HG02798 (cell line): ENCODE results near the gene CCDC70.

Source experiments
- ATAC-seq: cut with Tn5 transposase; IDR thresholded peaks from one replicate; pipeline ENCODE4 v1.9.1; 2021; ENCODE audit warnings: mild to moderate bottlenecking; ENCODE audit not compliant: unreplicated experiment, poor library complexity

Gene CCDC70

DNA sequence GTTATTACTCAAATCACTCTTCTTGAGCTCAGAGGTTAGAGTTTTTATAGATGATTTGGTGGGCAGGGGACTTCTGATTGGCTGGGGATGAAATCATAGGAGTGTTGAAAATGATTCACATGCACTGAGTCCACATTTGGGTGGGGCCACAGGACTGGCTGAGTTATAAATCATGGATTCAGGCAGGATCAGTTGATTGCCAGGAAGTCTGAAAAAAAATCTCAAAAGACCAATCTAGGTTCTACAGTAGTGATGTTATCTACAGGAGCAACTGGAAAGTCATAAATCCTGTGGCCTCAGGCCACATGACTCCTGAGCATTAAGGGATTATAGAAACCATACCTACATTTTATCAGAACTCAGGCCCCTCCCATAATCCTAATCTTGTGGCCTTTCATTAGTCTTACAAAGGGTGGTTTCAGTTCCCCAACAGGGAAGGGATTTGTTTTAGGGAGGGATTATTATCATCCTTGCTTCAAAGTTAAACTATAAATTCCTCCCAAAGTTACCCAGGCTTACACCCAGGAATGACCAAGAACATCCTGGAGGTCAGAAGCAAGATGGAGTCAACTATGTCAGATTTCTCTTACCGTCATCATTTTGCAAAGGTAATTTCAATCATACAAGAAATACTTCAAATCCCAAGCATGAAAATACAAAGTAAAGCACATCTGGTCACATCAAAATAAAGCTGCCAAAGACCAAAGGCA is 5.6 kb upstream of the CCDC70 start:
- no peak for ATAC-seq

DNA sequence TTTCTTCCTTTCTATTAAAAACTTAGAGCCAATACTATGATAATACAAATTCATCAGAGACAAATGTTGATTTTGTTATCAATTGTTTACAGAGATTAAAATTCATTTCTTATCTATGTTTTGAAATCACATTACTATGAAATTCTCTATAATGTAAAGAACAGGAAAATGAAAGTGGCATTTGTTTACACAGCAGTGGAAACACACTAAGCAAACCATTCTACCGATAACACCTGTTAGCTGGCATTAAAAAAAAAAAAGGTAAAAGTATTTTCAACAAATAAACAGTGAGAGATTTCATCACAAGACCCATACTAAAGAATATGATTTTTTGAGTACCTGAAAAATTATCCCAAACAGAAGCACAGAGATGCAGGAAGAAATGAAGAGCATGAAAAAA is 4.8 kb upstream of the CCDC70 start:
- ATAC-seq = no peak

DNA sequence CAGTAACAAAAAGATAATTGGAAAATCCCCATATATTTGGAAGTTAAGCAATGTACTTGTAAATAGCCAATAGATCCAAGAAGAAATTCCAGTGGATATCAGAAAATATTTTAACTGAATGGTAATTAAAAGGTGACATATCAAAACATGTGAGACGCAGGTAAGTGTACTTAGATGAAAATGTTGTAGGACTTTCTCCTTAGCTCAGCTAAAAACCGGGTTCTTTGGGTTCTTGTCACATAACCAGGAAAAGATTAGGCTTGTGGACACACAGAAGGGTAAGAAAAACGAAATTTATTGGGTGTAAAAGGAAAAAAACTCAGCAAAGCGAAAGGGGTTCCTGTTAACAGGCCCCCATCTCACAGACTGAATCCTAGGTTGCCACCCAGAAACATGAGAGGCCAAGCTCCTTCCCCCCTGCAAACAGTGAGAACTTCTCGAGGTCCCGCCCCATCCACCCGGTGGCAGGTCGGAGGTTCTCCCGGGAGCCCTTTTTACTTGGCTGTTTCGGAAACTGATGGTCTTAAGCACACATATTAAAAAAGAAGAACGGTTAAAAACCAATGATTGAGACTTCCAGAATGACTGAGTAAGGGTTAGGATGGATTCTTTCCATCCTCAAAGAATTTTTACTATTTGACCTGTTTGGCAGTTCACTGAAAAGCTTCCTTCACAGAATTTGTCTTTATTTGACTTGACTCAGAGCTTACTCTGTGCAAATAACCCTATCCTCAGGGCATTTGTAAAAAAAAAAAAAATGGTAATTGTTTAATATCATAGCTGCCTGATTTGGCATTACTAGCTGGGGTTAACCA is 3.1 kb upstream of the CCDC70 start:
- ATAC-seq = no peak

DNA sequence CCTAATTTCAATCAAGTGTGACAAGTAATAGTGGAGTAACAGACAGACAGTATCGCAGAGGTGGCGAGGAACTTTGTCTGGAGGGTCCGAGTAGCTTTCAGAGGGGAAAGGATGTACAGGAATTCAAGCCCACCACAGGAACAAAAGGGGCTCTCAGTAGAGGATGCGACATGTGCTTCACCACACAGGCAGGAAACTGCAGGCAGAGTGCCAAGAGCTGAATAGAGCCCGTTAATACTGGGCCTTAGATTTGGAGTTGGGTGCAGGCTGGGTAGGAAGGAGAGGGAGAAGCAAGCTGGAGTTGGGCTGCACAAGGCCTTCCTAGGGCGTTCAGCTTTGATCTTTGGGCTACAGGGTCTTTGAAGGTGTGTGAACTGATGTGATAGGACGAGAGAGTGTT is 1.2 kb downstream of the CCDC70 start:
- ATAC-seq = no peak

DNA sequence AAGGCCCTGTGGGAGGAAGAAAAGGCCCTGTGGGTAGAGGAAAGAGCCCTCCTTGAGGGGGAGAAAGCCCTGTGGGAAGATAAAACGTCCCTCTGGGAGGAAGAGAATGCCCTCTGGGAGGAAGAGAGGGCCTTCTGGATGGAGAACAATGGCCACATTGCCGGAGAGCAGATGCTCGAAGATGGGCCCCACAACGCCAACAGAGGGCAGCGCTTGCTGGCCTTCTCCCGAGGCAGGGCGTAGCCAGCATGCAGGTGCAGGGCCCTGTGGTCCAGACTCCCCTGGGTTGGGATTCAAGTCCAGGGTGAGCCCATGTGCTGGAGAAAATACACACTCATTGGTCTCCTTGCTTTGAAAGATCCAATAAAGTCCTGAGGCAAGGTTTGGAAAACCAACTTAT is 4.1 kb downstream of the CCDC70 start:
- no peak for ATAC-seq

DNA sequence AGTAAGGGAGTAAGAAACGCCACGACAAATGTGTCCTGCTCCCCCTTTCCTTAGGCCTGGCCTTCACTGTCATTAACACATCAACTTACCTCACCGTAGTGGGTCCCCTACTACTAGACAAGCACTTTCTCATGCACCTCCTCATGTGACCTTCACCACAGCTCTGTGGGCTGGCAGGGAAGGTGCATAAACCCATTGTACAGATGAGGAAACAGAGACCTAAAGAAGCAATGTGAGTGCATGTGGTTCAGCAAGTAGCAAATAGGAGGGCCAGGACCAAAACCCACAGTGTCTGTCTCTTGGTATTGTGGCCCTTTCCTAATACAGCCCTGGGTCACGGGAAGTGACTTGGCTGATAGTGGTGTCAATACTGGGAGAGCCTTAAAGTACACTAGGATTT is 5.3 kb downstream of the CCDC70 start:
- no peak for ATAC-seq

DNA sequence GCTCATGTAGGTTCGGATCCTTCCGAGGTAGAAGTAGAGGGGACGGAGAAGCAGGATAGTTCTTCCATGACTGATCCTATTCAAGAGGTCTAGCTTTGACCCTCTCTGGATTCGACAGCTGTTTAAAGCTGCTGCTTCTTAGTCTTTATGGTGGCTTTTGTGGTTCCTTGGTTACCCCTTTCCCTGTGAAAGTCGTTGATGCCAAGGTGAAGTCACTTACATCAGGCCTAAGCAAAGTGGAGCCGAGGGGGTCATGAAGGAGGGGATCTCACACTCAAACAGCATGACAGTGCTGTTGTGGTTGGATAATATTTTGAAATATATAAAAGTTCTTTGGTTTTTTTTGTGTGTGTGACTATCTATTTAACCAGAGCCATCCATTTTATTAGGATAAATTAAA is 8.1 kb downstream of the CCDC70 start:
- no peak for ATAC-seq

DNA sequence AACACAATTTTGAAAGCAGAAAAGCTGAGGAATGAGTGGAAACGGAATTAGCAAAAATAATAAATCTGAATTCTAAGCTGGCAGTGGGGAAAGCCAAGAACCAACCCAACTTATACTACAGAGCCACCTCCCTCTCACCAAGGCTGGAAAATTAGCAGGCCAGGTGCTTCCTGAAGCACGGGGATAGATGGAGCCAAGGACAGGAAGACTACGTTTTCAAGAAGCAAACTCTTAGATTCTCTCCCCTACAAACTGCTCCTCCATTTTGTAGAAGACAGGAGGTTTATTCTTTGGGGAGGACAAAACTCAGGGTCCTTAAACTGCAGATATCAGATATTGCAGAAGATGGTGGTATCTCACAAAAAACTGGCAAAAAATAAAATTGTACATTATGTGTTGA is 8.8 kb downstream of the CCDC70 start:
- ATAC-seq = no peak

DNA sequence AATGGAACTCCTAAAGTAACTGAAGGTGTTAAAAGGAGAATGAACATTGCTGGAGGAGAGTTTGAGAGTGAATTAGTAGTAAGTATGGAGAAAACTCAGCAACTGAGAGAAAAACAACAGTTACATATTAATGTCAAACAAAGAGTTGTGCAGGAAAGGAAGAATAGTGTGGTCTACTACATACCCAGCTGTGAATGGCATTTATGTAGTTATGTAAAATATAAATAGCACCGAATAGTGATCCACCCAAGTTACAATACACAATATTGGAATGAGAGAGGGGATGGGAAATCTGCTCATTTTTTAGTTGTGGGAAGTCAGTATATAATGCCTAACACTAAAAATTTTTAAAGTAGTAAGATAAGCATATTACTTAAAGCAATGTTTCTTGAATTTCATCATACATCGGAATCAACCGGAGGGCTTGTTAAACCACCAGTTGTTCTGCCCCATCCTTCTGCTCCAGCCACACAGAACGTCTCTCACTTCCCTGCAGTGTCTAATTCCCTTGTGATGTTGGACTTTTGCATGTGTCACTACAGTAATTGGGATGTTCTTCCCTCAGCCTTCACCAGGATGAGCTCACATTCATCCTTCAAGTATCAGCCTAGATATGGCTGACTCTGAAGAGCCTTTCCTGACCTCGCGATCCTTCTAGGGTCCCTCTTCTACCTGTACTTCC is 11.5 kb downstream of the CCDC70 start:
- no peak for ATAC-seq

DNA sequence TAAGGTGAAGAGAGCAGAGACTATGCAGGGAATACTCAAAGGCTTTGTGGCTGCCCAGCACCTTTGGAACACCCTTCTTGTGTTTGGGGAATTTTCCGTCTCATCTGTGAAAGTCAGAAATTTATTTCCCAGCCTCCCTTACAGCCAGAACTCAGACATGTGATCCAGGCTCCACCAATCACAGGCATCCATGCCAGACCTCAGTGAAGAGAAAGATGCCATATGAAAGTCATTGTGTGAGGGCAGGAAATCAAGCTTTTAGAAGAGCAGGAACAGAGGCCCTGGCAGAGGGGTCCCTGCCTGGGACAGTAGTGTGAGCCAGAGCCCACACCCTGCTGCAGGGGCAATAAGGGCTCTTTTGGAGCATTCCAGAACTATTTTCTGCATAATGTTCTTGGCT is 12.1 kb downstream of the CCDC70 start:
- ATAC-seq = no peak

DNA sequence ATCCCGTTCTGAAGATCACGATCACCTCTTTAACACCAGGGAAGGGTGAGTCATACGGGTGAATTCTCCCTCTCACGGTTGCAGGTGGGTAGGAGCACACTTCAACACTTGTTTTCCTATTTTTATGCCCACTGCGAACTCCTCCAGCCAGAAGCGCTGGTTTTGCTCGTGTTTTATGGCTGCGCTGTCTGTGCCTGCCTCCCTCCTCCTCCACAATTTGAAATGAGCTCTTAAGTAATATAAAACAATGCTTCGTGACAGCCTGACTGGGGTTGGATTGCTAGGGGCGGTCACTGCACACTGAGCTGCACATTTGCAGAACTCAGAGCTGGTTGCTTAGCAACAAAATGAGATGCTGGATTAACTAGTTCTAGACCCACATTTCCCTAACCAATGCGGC is 12.9 kb downstream of the CCDC70 start:
- ATAC-seq = no peak

DNA sequence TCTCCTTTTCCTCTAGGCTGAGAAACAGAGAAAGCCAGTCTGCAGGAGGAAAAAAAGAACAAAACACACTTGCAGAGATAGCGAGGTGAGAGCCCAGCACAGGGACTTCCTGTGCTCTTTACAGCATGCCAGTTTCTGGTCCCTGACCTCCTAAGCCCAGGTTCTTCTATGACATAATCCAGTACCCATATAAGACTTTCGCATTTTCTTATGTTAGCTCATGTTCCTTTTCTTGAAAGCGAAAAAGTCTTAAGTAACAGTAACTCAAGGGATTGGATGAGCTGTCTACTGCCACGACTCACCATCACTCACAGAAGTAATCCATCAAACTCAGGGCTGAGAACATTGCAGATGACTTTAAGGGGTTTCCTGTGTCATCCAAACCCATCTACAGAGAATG is 17.4 kb downstream of the CCDC70 start:
- ATAC-seq = no peak

DNA sequence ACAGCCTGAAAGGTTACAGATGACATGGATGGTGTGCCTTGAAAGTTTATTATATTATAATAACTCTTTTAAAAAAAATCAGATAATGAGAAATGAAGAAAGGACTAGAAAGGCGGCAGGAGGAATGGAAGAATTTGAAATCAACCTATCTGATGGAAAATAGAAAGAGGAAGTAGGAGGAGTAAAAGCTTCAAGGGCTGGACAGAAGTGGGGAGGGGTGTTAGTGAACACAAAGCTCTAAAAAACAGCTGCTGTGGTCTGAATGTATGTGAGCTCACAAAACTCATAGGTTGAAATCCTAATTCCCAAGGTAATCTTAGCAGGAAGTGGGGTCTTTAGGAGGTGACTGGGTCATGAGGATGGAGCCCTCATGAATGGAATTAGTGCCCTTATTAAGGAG is 19.5 kb downstream of the CCDC70 start:
- ATAC-seq = no peak

DNA sequence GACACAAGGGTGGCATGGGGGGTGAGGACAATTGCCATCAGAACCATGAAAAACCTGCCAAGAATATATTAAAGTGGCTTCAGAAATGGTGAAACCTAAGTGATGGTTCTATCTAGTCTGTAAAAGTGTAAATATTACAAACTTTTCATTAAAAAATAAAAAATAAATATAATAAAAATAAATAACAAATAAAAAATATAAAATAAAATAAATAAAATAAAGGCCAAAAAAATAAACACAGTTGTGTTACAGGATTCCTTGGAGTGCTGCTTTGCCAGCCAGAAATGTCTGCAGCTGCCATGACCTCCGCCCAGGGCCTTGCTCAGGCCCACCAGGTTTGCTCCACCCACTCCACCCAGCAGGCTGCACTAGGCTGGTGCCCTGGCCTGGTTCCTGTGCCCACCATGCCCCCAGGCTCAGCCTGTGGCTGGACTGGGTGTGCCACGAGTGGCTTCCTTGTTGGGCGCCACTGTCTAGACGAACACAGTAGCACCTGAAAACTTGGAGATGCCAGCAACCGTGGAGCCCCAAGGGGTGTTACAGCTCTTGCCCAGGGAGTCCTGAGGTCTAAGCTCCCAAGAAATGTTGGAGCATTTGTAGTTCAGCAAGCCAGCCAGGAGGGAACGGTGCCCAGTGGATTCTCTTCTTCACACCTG is 20.9 kb downstream of the CCDC70 start:
- ATAC-seq = no peak

DNA sequence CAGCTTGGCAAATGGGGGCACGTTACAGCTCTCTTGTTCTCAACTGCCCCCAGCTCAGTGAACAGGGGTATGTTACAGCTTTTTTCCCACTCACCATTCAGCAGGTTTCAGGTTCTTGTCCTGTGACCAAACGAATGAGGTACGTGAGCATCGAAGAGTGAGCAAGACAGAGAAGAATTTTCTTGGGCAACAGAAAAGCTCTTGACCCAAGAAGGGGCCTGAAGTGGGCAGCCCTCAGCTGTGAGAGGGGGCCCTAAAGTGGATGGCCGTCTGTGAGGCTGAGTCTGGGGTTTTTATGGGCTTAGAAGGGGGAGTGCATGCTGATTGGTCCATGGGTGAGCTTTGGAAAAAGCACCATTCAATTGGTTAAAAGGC is 21.4 kb downstream of the CCDC70 start:
- ATAC-seq = no peak

DNA sequence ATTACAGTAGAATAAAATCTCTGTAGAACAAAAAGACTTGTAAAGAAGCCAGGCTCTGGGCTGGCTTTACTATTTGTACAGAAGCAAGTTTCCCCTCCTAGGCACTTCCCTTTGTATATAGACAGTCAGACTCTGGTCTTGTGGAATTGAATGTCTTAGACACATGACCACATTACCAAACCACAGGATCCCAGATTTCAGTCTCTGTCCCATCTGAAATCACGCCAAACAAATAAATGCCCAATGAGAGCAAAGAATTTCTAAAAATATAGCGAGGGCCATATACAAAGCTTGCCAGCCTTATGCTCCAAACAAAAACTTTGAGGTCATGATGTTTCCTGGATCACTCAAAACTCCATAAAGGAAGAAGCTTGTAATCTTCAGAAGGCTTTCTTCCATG is 23.9 kb downstream of the CCDC70 start:
- no peak for ATAC-seq

DNA sequence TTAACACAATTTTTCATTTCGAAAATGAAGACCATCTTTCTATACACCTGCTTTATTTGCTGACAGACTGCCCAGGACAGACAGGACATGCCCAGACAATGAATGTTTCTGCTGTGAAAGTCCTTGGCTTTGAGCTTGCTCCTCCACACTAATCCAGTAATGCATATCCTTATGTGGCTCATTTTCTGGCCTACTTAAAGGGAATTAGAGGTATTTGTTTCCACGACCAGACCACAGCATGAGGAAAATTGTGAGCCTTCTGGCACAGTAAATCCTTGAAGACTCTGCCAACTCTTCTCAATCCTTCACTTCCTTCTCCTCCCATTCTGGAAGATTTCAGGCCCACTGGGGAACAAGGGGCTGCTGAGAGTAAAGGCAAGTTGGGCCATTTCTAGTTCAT is 25.7 kb downstream of the CCDC70 start:
- ATAC-seq = no peak

DNA sequence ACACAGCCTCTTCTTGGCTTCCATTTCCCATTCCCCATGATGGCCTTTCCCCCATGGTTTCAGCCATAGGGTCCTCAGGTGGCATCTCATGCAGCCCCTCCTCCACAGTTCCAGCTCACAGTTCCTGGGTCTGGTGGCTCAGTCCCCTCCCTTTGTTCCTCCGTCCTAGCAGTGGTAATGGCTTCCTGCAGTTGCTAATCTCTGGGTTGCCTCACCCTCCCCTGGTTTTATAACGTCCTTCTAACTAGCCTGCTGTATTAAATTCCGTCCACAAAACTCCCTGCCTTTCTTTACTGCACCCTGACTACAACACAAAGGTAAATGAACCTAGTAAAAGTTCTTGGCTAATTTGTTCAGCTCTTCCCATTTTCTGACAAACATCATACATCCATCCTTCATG is 30.9 kb downstream of the CCDC70 start:
- ATAC-seq = no peak

DNA sequence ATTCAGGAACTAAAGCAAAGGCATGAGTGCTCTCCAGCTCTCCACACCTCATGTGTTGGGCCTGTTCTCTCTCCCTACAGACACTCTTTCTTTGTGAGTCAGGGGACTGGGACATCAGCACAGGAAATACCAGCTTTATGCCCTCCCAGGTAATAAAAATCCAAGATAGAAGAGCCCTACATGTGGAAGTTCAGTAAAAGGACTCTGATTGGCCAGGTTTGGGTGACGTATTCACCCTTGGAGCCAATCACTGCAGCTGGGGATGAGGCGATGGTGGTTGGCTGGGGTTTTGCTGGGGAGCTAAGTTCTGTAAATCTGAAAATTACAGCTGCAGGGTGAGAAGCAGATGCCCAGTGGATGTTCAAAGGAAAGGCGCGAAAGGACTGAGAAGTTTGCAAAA is 32.5 kb downstream of the CCDC70 start:
- ATAC-seq = peak; percentile 48

DNA sequence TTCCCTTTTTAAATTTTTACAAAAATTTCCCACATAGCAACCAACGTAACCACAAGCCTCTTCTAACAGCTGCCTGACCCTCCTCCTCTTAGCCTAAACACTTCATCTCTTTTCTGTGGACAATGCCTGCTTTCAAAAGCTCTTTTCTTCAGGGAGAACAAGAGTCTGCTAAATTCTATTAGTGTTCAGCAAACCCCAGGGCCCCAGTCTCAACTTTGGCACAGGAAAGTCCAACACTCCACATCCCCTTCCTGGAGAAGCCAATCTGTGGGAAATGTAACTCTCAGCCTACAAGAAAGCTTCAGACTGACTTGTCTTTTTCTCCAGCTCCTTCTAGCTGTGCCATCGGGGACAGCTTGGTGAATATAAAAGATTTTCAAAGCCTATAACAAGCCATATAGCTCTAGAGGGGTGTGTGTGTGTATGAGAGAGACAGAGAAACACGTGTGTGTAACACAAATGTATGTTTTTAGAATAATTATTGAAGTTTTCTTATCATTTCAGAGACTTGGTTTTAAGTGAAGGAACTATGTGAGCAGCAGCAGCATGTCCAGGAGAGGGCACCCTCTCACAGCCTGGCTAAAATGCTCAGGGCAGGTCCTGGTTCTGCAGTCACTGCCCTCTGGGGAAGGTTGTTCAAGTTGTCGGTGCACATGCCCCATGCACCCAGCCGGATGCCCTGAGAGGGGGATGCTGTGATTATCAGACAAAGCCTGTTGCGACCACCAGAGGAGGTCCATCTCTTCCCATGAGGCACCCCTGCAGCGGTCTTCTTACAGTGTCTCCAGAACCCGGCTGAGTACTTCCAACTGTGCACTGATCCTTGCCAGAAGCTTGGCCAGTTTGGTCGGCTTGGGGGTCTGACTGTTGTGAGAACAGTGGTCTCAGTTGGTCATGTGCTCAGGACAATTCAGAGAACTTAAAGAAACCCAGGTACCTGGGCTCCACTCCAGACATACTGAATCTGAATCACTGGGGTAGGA is 34.4 kb downstream of the CCDC70 start:
- peak; percentile 81 for ATAC-seq
